C4-2B (cell line): Measurements from ENCODE around the gene PLEKHH3.

ENCODE experiments used
- ZFX ChIP-seq: fragments of 450-650 bp; IDR thresholded peaks from 2 replicates; pipeline ENCODE4 v1.6.1; 2017
- TF ChIP-seq, protein P1 (sequence below): fragments of 450-650 bp; conservative IDR thresholded peaks from 2 replicates; pipeline ENCODE4 v1.5.1; 2017; ENCODE audit warnings: mild to moderate bottlenecking

DNA sequence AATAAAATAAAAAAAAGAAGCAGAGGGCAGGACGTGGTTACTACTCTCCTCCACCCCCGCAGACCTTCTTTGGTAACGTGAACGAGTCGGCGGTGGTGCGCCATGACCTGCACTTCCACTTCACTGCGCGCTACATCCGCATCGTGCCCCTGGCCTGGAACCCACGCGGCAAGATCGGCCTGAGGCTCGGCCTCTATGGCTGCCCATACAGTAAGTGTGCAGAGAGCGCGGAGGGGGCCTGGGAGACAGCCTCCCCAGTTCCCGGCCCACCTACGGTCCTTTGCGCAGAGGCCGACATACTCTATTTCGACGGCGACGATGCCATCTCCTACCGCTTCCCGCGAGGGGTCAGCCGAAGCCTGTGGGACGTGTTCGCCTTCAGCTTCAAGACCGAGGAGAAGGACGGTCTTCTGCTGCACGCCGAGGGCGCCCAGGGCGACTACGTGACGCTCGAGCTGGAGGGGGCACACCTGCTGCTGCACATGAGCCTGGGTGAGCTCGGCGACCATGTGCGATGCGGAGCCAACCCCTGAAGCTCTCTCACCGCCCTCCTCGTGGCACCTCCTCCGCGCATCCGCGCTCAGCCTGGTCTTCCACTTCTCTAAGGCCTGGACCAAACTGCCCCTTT lies 8.2 kb upstream of the PLEKHH3 start:
- TF ChIP-seq, protein P1, sequence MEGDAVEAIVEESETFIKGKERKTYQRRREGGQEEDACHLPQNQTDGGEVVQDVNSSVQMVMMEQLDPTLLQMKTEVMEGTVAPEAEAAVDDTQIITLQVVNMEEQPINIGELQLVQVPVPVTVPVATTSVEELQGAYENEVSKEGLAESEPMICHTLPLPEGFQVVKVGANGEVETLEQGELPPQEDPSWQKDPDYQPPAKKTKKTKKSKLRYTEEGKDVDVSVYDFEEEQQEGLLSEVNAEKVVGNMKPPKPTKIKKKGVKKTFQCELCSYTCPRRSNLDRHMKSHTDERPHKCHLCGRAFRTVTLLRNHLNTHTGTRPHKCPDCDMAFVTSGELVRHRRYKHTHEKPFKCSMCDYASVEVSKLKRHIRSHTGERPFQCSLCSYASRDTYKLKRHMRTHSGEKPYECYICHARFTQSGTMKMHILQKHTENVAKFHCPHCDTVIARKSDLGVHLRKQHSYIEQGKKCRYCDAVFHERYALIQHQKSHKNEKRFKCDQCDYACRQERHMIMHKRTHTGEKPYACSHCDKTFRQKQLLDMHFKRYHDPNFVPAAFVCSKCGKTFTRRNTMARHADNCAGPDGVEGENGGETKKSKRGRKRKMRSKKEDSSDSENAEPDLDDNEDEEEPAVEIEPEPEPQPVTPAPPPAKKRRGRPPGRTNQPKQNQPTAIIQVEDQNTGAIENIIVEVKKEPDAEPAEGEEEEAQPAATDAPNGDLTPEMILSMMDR: no peak
- TF ChIP-seq ZFX: no peak
